Jurkat, Clone E6-1 (cell line): ENCODE measurements around the gene EXOC4.

Experiments
- DNase-seq: peaks from one replicate; pipeline ENCODE4 v3.0.0-alpha.2; 2011; ENCODE audit warnings: low read depth, low spot score
- H3K4me3 ChIP-seq: 2 replicates; pipeline ENCODE4 v1.5.1; 2011; ENCODE audit warnings: mild to moderate bottlenecking, low read length, control low read depth, moderate library complexity

Gene EXOC4

GRCh38 chr7:133807624-133808492 lies 555.0 kb downstream of the EXOC4 start:
- no peak for DNase-seq

GRCh38 chr7:133808493-133808866 lies 555.6 kb downstream of the EXOC4 start:
- H3K4me3 ChIP-seq = no peak overlapping the region
- DNase-seq = no peak

More at GRCh38 chr7:133807624-133808492, 555.0 kb downstream of the EXOC4 start:
- H3K4me3 ChIP-seq = no peak overlapping the region

GRCh38 chr7:133812877-133813276 lies 560.0 kb downstream of the EXOC4 start:
- DNase-seq = no peak

GRCh38 chr7:133815611-133816210 lies 562.8 kb downstream of the EXOC4 start:
- DNase-seq = no peak

More at GRCh38 chr7:133812877-133813276, 560.0 kb downstream of the EXOC4 start:
- H3K4me3 ChIP-seq = no peak overlapping the region

GRCh38 chr7:133819695-133820094 lies 566.8 kb downstream of the EXOC4 start:
- no peak overlapping the region for H3K4me3 ChIP-seq

More at GRCh38 chr7:133815611-133816210, 562.8 kb downstream of the EXOC4 start:
- H3K4me3 ChIP-seq = no peak overlapping the region

GRCh38 chr7:133820584-133820983 lies 567.7 kb downstream of the EXOC4 start:
- H3K4me3 ChIP-seq = no peak overlapping the region
- no peak for DNase-seq

More at GRCh38 chr7:133819695-133820094, 566.8 kb downstream of the EXOC4 start:
- no peak for DNase-seq

GRCh38 chr7:133821171-133821570 lies 568.3 kb downstream of the EXOC4 start:
- no peak for DNase-seq
- H3K4me3 ChIP-seq = no peak overlapping the region

- no peak for DNase-seq
- H3K4me3 ChIP-seq = no peak overlapping the region
Observed at GRCh38 chr7:133822001-133822641, 569.2 kb downstream of the EXOC4 start.

- no peak for DNase-seq
- H3K4me3 ChIP-seq = no peak overlapping the region
Observed at GRCh38 chr7:133822868-133823552, 570.1 kb downstream of the EXOC4 start.

- DNase-seq = no peak
- H3K4me3 ChIP-seq = no peak overlapping the region
Observed at GRCh38 chr7:133824132-133824531, 571.3 kb downstream of the EXOC4 start.

- H3K4me3 ChIP-seq = no peak overlapping the region
- no peak for DNase-seq
Observed at GRCh38 chr7:133827707-133828623, 575.1 kb downstream of the EXOC4 start.

GRCh38 chr7:133828906-133829305 lies 576.0 kb downstream of the EXOC4 start:
- DNase-seq = no peak
- no peak overlapping the region for H3K4me3 ChIP-seq

- no peak for DNase-seq
- H3K4me3 ChIP-seq = no peak overlapping the region
Observed at GRCh38 chr7:133829336-133829897, 576.5 kb downstream of the EXOC4 start.

GRCh38 chr7:133830081-133830480 lies 577.2 kb downstream of the EXOC4 start:
- H3K4me3 ChIP-seq = no peak overlapping the region
- no peak for DNase-seq

GRCh38 chr7:133836666-133837065 lies 583.8 kb downstream of the EXOC4 start:
- DNase-seq = no peak
- no peak overlapping the region for H3K4me3 ChIP-seq

- H3K4me3 ChIP-seq = no peak overlapping the region
- no peak for DNase-seq
Observed at GRCh38 chr7:133837224-133837623, 584.3 kb downstream of the EXOC4 start.

- H3K4me3 ChIP-seq = no peak overlapping the region
- no peak for DNase-seq
Observed at GRCh38 chr7:133839121-133839520, 586.2 kb downstream of the EXOC4 start.

GRCh38 chr7:133843341-133843740 lies 590.5 kb downstream of the EXOC4 start:
- H3K4me3 ChIP-seq = no peak overlapping the region
- DNase-seq = no peak
